TTC549 (cell line): ENCODE measurements around the gene CCDC146.

Experiments
- FAIRE-seq: peaks from 2 replicates; lab custom pipeline; 2012; peaks lifted over from hg19 to GRCh38; lab: Jason Lieb, UNC

Gene CCDC146

GRCh38 chr7:77288676-77289320 lies 166.4 kb downstream of the CCDC146 start:
- no peak for FAIRE-seq

- no peak for FAIRE-seq
Measured at GRCh38 chr7:77289387-77289786, 167.0 kb downstream of the CCDC146 start.

GRCh38 chr7:77290425-77290824 lies 168.0 kb downstream of the CCDC146 start:
- FAIRE-seq = no peak

GRCh38 chr7:77293046-77293445 lies 170.6 kb downstream of the CCDC146 start:
- no peak for FAIRE-seq

- FAIRE-seq = no peak
Measured at GRCh38 chr7:77295549-77295948, 173.1 kb downstream of the CCDC146 start.

GRCh38 chr7:77306231-77307067 lies 184.0 kb downstream of the CCDC146 start:
- no peak for FAIRE-seq

GRCh38 chr7:77308792-77309191 lies 186.4 kb downstream of the CCDC146 start:
- FAIRE-seq = no peak

GRCh38 chr7:77309714-77310220 lies 187.4 kb downstream of the CCDC146 start:
- FAIRE-seq = no peak

GRCh38 chr7:77310982-77311381 lies 188.6 kb downstream of the CCDC146 start:
- no peak for FAIRE-seq

GRCh38 chr7:77313085-77313484 lies 190.7 kb downstream of the CCDC146 start:
- FAIRE-seq = no peak

GRCh38 chr7:77313876-77314480 lies 191.6 kb downstream of the CCDC146 start:
- no peak for FAIRE-seq

- no peak for FAIRE-seq
Measured at GRCh38 chr7:77315182-77315591, 192.8 kb downstream of the CCDC146 start.

- no peak for FAIRE-seq
Measured at GRCh38 chr7:77316219-77316978, 194.0 kb downstream of the CCDC146 start.

- FAIRE-seq = no peak
Measured at GRCh38 chr7:77318019-77318418, 195.6 kb downstream of the CCDC146 start.

GRCh38 chr7:77320137-77320536 lies 197.7 kb downstream of the CCDC146 start:
- no peak for FAIRE-seq

GRCh38 chr7:77320714-77321113 lies 198.3 kb downstream of the CCDC146 start:
- FAIRE-seq = no peak

GRCh38 chr7:77321300-77321699 lies 198.9 kb downstream of the CCDC146 start:
- no peak for FAIRE-seq

GRCh38 chr7:77326131-77326530 lies 203.7 kb downstream of the CCDC146 start:
- FAIRE-seq = no peak

GRCh38 chr7:77327067-77327931 lies 204.9 kb downstream of the CCDC146 start:
- no peak for FAIRE-seq

GRCh38 chr7:77327932-77328628 lies 205.7 kb downstream of the CCDC146 start:
- FAIRE-seq = no peak

GRCh38 chr7:77328669-77329068 lies 206.3 kb downstream of the CCDC146 start:
- FAIRE-seq = no peak
